HG03354 (cell line): ENCODE data around the gene CCDC97.
A peak's percentile ranks its signal among the peaks of the same experiment; 100 is the strongest.
"Not testable (repeated sequence)": the region's sequence is repeated elsewhere in the genome, so short reads cannot be mapped to it uniquely, and the experiment has no call there.

Experiments
- ATAC-seq: cut with Tn5 transposase; IDR thresholded peaks from one replicate; pipeline ENCODE4 v1.9.1; 2021; ENCODE audit warnings: mild to moderate bottlenecking; ENCODE audit not compliant: unreplicated experiment, poor library complexity, severe bottlenecking

The CCDC97 gene

DNA sequence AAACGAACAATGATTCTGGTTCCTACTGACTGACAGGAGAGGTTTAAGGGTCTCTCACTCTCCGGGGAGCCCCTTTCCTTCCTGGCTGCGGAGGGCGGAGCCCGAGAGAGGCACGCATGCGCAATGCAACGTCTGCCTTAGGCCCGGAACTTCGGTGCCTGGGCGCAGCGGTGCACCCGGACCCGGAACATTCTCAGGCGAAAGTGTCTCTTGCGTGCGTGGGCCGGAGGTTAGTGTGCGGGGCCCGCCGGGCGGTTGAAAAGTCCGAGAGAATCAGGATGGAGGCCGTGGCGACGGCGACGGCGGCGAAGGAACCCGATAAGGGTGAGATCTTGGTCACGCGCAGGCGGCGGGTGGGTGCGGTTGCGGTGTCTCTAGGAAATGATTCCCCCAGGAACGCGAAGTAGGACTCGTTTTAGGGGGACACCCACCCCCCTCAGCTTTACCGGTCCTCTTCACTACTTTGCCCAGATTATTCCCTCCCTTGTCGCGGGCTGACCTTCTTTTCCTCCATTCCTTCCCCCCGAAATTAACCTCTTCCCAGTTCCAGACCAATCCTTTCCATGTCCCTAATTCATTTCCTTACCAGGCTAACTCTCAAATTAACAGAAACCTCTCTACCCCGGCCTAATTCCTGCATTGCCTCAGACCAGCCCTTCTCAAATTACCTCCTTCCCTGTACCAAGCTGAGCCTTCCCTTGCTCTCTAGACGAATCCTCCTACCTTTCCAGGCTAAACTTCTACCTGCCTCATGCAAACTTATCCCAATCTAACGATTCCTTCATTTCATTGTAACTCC is at the start of gene CCDC97:
TSS of gene CCDC97 (plus strand) at position 140 of the 799 bp plus-strand sequence. CDS start at position 279, 139 bp downstream.
- ATAC-seq: peak; percentile 70

DNA sequence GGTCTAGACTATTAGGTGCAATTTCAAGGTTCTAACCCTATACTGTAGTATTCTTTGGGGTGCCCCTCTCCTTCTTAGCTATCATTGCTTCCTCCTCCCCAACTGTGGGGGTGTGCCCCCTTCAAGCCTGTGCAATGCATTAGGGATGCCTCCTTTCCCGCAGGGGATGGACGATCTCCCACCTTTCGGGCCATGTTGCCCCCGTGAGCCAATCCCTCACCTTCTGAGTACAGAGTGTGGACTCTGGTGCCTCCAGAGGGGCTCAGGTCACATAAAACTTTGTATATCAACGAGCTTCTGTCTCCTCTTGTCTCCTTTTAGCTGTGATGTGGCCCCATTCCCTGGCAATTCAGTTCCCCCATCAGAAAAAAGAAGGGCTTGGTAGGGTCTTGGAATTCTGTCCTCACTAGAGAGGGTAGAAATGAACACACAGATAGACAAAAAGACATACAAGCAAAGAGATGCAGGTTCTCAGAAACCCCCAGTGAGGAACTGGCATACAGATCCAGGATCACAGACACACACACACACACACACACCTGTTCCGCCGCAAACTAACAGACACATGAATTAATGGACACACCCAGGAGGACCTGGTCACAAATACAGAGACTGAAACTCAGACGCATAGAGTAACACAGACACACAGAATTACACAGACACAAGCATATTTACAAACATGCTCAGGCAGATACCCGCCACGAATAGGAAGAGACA is 48.3 kb upstream of the CCDC97 start:
- no peak for ATAC-seq

DNA sequence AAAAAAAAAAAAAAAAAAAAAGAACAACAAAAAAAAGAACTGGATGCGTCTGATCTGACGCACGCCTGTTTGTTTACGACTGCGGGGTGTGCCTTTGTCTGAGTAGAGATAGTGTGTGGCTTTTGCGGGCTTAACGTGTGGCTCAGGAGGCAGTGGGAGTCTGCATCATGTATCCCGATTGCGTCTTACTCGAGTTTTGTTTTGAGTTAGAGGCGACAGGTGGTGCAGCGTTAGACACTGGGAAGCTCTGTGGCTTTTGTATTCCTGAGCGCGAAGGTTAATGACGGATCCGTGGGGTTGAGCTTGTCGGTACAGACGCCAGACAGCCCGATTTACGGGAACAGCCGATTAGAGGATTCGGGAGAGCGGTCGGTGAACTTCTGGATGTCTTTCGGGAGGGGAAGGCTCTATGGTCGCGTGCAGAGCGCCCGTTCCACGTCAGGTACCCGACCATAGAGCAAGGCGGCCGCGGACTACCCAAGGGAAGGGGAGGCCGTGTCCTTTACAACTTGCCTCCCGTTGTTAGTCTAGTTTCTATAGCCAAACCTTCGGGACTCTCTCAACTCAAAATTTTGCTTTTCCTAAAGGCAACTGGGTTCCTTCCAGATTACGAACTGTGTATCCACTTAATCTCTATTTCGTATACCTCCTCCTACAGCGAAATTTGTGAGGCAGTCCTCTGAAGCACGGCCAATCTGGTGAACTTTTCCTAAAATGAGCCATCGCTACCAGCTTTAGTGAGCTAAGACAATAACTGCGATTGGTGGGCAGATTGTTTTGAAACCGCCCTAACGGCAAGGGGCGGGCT is 46.7 kb upstream of the CCDC97 start:
- peak; percentile 19 for ATAC-seq

DNA sequence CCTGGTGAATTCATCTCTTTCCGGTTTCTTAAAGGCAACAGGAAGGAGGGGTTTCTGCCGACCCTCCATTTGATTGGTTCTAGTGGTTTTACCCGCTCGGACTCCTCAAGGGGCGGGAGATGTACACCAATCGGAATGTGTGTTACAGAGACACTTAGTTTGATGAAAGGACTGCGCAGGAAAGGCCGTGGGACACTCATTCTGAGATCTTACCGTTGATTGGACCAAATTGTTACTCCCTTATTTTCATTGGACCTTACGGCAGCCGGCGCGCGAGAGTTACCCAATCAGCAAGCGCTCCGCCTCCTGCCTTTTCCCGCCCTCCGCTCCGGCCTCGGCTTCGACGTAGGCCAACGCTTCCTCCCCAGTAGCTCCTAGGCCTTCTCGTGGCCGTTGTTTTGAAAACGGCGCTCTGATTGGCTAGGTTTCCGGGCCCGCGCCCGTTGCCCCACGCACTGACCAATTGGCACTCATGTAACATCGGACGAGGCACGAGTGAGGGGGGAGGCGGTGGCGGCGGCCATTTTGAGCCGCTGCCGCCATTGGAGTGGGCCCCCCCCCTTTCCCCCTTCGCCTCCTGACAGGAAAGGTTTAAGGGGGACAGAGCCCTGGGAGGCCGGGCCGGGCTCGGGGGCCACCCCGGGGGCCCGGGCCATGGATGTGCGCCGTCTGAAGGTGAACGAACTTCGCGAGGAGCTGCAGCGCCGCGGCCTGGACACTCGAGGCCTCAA is 46.0 kb upstream of the CCDC97 start, which contains the start of gene HNRNPUL1:
TSS of gene HNRNPUL1 (plus strand) at position 523 of the 731 bp plus-strand sequence. CDS start at position 655, 132 bp downstream.
- peak; percentile 72 for ATAC-seq

DNA sequence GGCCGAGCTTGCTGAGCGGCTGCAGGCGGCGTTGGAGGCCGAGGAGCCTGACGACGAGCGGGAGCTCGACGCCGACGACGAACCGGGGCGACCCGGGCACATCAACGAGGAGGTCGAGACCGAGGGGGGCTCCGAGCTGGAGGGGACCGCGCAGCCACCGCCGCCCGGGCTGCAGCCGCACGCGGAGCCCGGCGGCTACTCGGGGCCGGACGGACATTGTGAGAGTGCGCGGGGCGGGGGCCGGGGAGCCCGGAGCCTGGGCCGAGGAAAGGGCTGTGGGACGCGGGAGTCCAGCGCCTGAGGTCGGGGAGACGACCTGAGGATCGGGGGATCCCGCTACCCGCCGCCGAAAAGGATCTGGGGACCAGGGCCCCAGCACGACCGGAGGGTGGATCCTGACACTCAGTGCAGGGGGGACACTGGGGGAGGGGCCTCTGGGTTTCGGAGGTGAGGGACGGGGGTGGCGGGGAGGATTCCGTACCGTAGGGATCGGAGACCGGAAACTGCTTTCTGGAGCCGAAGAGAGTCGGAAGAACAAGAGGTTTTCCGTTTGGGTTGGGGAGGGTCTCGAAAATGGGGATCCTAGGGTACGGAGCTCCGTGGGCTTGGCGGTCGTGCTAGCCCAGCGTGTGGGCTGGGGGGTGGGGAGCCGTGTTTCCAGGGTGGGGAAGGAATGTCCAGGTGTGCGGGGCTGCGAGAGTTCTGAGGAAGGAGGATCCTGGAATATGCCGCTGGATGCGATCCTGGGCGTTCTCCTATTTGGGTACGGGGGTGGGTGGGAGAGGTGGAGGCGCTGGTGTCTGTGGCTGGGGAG is 45.2 kb upstream of the CCDC97 start:
- no peak for ATAC-seq

DNA sequence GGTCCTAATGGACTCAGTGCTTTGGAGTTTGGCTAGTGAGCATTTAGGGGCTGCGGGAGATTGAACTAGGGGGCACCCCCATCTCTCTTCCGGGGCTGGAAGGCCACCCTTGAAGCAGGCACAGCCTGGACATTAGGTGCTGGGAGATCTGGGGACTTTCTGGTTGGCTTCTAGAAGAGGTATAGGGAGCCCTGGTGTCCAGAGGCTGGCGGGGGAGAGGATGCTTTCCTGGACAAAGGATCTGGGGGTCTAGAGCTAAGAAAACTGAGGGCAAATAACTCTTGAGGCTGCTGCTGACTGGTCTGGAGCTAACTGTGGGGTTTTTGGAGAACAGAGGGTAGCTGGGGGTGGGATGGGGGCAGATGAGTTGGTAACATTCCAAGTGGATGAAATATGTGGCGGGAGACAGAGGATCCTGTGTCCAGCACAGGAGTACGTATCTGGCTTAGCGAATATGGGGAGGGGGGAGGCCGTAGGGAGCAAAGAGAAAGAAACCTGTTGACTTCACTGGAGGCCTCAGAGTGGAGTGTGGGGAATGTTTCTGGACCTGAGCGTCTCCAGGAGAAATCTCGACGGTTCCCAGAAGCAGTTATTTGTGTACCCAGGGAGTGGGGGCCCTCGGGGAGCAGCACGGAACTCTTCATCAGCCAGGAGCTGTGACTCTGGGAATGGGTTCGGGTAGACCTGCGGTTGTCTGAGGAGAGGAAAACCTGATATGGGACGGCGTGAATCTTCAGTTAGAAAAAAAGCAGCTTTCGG is 44.4 kb upstream of the CCDC97 start:
- no peak for ATAC-seq

DNA sequence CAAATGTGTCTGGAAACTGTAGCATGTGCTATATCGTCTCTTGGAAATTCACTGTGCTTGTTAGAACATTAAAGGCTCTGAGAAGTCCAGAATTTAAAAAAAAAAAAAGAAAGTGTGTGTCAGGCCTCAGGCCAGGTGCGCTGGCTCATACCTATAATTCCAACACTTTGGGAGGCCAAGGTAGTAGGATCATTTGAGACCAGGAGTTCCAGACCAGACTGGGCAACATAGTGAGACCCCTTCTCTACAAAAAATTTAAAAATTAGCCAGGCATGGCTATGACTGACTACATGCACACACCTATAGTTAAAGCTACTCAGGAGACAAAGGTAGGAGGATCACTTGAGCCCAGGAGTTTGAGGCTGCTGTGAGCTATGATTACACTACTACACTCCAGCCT is 40.9 kb upstream of the CCDC97 start:
- ATAC-seq: no peak

DNA sequence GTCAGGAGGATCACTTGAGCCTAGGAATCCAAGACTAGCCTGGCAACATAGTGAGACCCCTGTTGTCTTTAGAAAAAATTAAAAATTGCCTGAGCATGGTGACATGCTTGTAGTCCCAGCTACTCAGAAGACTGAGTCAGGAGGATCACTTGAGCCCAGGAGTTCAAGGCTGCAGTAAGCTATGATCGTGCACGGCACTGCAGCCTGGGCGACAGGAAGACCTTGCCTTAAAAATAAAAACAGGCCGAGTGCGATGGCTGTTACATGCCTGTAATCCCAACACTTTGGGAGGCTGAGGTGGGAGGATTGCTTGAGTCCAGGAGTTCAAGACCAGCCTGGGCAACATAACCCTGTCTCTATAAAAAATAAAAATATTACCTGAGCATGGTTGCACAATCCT is 40.4 kb upstream of the CCDC97 start:
- no peak for ATAC-seq

DNA sequence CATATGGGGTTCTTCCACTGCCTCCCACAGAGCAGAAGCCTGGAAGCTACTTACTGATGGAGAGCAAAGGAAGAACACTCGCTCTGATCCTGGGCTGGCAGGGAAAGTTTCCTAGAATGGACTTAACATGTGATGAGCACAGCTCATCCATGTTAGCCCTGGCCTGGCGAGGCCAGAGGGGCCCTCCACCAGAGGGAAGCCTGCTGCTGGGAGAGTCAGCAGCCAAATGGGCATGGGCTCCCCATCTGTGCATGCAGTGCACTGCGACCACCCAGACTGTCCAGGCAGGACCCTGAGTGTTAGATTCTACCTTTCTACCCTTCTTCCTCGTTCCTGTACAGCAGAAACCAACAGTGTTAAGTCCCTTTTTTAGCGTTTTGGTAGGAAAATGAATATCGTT is 36.9 kb upstream of the CCDC97 start:
- no peak for ATAC-seq

DNA sequence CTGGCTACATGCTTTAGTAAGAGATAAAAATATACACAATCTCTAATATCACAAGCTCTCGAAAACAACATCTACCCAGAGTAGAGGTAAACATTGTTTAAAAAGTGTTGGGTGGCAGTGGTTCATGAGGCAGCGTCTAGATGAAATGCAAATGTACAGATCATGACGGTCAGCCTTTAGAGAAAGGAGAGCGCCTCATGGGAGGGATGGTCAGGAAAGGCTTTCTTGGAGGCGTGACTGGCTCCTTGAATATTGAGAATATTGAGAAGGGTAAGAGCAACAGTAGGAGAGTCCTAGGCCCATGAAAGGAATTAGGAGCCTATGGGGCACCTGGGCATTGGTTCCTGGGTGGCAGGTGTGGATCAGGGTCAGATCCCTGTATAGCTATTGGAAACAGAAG is 35.2 kb upstream of the CCDC97 start:
- ATAC-seq: no peak

DNA sequence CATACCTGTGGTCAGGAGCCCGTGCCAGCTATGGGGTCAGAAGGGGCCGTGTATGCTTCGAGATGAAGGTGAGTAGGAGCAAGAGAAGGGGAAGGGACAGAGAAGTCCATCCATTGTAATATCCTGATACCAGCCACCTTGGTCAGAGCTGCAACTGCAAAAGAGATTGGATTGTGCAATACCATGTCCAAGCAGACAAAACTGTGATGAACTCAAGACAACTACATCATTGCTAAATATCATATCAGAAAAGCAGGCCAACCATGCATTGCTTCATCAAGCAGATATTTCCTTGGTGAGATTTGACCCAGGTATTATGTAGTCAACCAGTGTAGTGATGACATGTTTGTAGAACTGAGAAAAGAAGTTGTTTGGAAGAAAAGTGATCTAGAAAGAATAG is 33.7 kb upstream of the CCDC97 start:
- no peak for ATAC-seq

DNA sequence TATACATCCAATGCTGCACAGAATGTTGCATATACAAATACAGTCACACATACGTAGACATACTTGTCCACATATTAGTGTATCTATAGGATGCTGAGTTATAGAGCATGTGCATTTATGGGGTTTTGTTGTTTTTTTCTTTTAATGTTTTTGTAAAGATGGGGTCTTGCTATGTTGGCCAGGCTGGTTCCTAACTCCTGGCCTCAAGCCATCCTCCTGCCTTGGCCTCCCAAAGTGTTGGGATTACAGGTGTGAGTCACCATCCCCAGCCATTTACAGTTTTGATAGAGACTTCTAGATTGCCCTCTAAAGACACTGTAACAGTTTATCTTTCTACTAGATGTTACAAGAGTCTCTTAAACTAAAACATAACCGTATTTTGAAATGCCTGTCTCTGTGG is 31.5 kb upstream of the CCDC97 start:
- no peak for ATAC-seq

DNA sequence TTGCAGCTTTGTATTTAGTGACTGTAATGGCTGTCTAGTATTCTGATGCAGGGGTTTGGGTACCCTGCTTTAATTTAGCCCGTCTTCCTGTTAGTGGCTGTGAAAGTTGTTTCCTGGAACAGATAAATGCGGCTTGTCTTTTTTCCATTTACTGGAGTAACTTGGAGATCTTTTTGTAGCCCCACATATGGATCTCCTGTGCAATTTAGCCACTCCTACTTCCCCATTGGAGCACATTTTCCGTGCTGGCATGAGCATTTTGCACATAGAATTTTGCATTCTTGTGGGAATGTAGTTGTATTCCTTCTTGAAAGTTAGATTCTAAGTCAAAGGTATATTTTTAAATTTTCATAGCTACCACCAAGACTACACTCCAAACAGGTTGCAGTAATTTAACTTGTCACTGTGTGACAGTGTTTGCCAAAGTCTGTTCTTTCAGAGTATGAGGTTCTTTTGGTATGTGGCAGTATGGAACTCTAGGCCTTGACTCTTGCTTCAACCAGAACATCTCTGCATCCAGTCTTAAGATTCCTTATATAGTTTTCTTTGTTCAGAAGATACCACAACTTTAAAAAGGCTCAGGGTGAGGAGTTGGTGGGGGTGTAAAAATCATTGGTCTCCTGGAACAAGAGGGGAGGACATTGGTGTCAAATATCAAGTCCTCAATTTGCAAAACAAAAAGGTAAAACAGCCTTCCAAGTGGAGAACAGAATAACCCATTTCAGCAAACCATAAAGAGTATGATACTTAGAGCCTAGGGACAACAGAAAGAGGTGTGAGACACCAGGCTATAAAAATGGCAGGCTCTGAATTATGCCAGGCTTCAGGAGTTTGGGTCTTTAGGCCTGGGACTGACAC is 21.1 kb upstream of the CCDC97 start:
- ATAC-seq: no peak

DNA sequence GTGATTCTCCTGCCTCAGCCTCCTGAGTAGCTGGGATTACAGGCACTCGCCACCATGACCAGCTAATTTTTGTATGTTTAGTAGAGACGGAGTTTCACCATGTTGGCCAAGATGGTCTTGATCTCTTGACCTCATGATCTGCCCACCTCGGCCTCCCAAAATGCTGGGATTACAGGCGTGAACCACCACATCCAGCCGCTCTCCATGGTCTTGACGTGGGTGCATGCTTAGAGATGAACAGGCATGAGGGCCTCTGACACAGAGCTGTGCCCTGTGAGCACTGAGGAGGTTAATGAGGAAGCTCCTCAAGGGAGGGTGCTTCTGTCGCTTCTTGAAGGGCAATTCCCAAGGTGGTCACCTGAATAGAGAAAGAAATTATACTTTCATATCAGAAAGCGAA is 20.2 kb upstream of the CCDC97 start:
- not testable (repeated sequence) for ATAC-seq

DNA sequence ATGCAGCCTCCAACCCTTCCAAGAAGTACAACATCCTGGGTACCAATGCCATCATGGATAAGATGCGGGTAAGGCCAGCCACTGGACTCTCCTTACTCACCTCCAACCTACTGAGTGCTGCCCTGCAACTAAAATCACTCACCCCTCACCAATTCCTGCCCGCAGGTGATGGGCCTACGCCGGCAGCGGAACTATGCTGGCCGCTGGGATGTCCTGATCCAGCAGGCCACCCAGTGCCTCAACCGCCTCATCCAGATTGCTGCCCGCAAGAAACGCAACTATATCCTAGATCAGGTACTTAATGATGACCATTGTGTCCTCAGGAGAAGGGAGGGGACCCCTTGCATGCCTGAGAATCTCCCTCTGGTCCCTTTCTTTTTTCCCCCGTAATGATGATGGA is 15.6 kb upstream of the CCDC97 start:
- no peak for ATAC-seq

DNA sequence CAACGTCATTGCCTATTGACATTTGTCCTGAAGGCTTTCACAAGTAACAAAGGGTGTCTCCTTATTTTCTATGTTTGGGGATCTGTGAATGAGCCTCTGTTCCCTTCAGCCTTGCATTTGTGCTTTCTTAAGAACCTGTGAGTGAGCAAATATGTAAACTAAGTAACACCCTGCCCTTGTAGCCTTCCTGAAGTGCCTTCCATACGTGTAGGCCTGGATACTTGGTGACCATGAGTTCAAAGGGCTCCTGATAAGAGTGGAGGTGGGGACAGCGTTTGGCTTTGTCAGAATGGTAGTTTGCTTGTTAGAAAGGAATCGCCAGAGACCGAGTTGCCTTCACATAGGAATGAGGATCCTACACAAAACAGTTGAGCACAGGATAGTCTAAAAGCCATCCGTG is 14.5 kb upstream of the CCDC97 start:
- ATAC-seq: no peak

DNA sequence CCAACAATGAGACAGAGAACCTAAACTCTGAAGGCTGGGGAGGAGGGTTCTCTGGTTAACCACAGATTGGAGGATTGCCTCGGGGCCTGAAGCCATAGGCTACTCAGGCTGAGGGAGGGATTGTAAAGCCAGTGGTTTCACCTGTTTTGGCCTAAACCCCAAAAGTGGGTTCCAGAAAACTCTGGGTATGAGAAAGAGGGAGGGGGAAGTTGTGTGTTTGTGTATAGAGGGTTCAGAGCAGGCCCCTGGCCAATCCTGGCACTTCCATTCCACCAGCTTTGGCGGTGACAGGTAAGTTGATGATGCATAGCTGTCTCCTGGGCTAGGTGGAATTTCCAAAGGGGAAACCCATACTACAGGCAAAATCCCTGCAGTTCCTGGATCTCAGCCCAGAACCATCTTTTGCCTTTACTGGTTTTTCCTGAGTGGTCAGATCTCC is 13.5 kb upstream of the CCDC97 start:
- ATAC-seq: no peak
